Neural cell (in vitro differentiated cells): ENCODE results near the gene HIGD2B. TPM values are rescaled to one million over a fixed set of nuclear protein-coding genes. Genes with fewer than 3 reads are reported as not detected.
A peak's percentile ranks its signal among the peaks of the same experiment; 100 is the strongest.
"Not testable (repeated sequence)": the region's sequence is repeated elsewhere in the genome, so short reads cannot be mapped to it uniquely, and the experiment has no call there.

Experiments used
- H2AFZ ChIP-seq: fragments of 200-600, 300-800 bp; sonication (generic), shearing (Covaris generic); 2 replicates; pipeline ENCODE4 v1.6.0; 2014; ENCODE audit warnings: low read depth, mild to moderate bottlenecking, antibody characterized with exemption, low read length, moderate library complexity
- H3F3A ChIP-seq: fragments of 200-600 bp; shearing (Covaris generic); 2 replicates; pipeline ENCODE4 v1.6.1; 2016; ENCODE audit warnings: mild to moderate bottlenecking, moderate library complexity, mixed read lengths, antibody characterized with exemption, low read length; ENCODE audit not compliant: insufficient read depth, poor library complexity, severe bottlenecking
- H3K27ac ChIP-seq: fragments of 200-600, 300-800 bp; sonication (generic), shearing (Covaris generic); 2 replicates; pipeline ENCODE4 v1.5.1; 2014; ENCODE audit warnings: mild to moderate bottlenecking, low read length, moderate library complexity
- H3K27me3 ChIP-seq: fragments of 300-800, 200-600 bp; sonication (generic), shearing (Covaris generic); 2 replicates; pipeline ENCODE4 v1.6.0; 2014; ENCODE audit warnings: mild to moderate bottlenecking, low read depth, low read length, moderate library complexity; ENCODE audit not compliant: insufficient read depth
- H3K36me3 ChIP-seq: fragments of 300-800, 200-600 bp; sonication (generic), shearing (Covaris generic); 2 replicates; pipeline ENCODE4 v1.5.1; 2014; ENCODE audit warnings: mild to moderate bottlenecking, antibody characterized with exemption, low read length, moderate library complexity; ENCODE audit not compliant: insufficient read depth
- H3K4me2 ChIP-seq: fragments of 300-800, 200-600 bp; sonication (generic), shearing (Covaris generic); 2 replicates; pipeline ENCODE4 v1.6.0; 2014; ENCODE audit warnings: mild to moderate bottlenecking, low read length
- H3K4me3 ChIP-seq: fragments of 300-800, 200-600 bp; sonication (generic), shearing (Covaris generic); 2 replicates; pipeline ENCODE4 v1.5.1; 2014; ENCODE audit warnings: mild to moderate bottlenecking, low read length, moderate library complexity
- H3K79me2 ChIP-seq: fragments of 200-600 bp; shearing (Covaris generic); replicated peaks from 2 replicates; pipeline ENCODE4 v1.6.0; 2014; ENCODE audit warnings: mild to moderate bottlenecking, low read length, moderate library complexity; ENCODE audit not compliant: insufficient read depth
- H3K9ac ChIP-seq: fragments of 300-800, 200-600 bp; sonication (generic), shearing (Covaris generic); 2 replicates; pipeline ENCODE4 v1.6.1; 2016; ENCODE audit warnings: mild to moderate bottlenecking, low read length, mixed read lengths
- H3K9me2 ChIP-seq: fragments of 200-600 bp; shearing (Covaris generic); 2 replicates; pipeline ENCODE4 v1.6.1; 2016; ENCODE audit warnings: mild to moderate bottlenecking, low read length, mixed read lengths; ENCODE audit not compliant: insufficient read depth
- H3K9me3 ChIP-seq: fragments of 200-600, 300-800 bp; sonication (generic), shearing (Covaris generic); 2 replicates; pipeline ENCODE4 v1.6.1; 2016; ENCODE audit warnings: mild to moderate bottlenecking, mixed run types, low read length, moderate library complexity, mixed read lengths
- H4K20me1 ChIP-seq: fragments of 200-600 bp; shearing (Covaris generic); 2 replicates; pipeline ENCODE4 v1.6.1; 2016; ENCODE audit warnings: mild to moderate bottlenecking, mixed run types; ENCODE audit not compliant: insufficient read depth
- CTCF ChIP-seq: fragments of 450-650 bp; IDR thresholded peaks from 2 replicates; pipeline ENCODE4 v1.5.1; 2014; ENCODE audit warnings: antibody characterized with exemption, mild to moderate bottlenecking, moderate library complexity; ENCODE audit not compliant: poor library complexity, severe bottlenecking
- polyA plus RNA-seq: library from polyadenylated mRNA; depleted of rRNA; stranded (reverse); fragments of >200 nt; gene quantifications from 2 replicates; pipeline ENCODE4 v1.2.3, GENCODE V29; 2014

Gene HIGD2B
- polyA plus RNA-seq, 1 donor from 2014 or later: not detected

DNA sequence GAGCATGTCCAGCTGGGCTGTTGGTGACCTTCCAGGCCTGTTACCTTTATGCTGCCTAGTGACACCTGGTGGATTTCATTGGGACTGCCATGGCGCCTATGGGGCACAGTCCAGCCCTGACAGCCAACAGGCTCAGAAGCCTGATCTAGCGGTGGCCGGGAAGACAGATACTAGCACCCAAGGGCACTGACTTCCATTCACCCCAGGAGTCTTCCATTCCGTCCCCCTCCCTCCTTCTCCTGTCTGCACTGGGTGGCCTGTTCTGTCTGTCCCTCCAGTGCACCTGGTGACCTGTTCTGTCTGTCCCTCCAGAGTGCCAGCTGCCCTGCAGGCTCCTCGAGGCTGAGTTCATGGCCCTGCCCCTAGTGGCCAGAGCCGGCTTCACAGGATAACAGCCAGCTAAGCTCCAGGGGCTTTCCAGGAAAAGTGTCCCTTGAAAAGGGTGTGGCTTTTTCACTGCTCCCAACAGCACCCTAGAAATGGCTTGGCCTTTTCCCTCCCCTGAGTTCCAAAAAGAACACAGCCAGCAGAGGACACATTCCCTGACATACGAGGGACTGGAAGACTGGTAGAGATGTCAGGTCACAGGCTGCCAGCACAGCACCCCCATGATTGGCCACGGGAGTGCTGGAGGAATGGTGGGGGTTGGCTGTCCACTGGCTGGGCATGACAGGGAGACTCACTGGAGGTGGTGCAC, 15.2 kb downstream of the HIGD2B start:
- not testable (repeated sequence) for H3K79me2 ChIP-seq, H3K36me3 ChIP-seq, H3K9me2 ChIP-seq, H3K9me3 ChIP-seq, H3K4me2 ChIP-seq, H2AFZ ChIP-seq, H3K27me3 ChIP-seq, H4K20me1 ChIP-seq, H3K9ac ChIP-seq, H3K27ac ChIP-seq, H3K4me3 ChIP-seq, H3F3A ChIP-seq
- peak; percentile 68 for TF ChIP-seq CTCF

- not testable (repeated sequence) for H3K9ac ChIP-seq, H3K4me2 ChIP-seq, H3K27me3 ChIP-seq, H3K79me2 ChIP-seq, H3F3A ChIP-seq, H3K9me3 ChIP-seq, H2AFZ ChIP-seq, H4K20me1 ChIP-seq, H3K27ac ChIP-seq, H3K9me2 ChIP-seq, H3K36me3 ChIP-seq, H3K4me3 ChIP-seq
These were observed 16.2 kb downstream of the HIGD2B start for GRCh38 chr15:72669803-72670202.

DNA sequence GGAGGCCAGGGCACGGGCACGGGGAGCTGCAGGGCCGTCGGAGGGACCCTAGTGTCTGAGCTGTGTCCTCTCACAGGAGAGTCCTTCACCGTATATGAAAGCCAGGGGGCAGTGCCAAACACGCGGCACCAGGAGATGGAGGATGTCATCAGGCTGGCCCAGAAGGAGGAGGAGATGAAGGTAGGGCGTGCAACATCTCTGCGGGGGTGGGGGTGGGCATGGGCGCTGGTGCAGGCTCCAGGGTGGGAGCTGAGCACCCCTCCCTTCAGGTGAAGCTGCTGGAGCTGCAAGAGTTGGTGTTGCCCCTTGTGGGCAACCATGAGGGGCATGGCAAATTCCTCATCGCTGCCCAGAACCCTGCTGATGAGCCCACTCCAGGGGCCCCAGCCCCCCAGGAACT, 20.3 kb downstream of the HIGD2B start:
- H3K36me3 ChIP-seq, H3K4me3 ChIP-seq, H3K27ac ChIP-seq, H3F3A ChIP-seq, H3K27me3 ChIP-seq, H3K9me3 ChIP-seq, H2AFZ ChIP-seq, H4K20me1 ChIP-seq, H3K79me2 ChIP-seq, H3K9ac ChIP-seq, H3K4me2 ChIP-seq, H3K9me2 ChIP-seq: not testable (repeated sequence)

DNA sequence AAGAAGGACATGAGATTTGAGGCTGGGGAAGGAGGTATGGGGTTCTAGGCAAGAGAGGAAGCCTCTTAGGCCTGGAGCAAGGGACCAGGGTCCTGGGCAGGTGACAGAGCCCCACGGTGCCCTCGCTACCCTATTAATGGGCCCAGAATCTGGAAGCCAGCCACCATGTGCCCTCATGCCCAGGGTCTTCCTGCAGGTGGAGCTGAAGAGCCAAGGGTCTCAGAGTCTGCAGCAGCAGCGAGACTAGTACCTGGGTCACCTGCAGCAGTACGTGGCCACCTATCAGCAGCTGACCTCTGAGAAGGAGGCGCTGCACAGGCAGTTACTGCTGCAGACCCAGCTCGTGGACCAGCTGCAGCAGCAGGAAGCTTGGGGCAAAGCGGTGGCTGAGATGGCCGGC, 22.1 kb downstream of the HIGD2B start:
- H4K20me1 ChIP-seq: not testable (repeated sequence)

GRCh38 chr15:72661081-72661480, 24.9 kb downstream of the HIGD2B start:
- H3K9me2 ChIP-seq, H3K27me3 ChIP-seq, H4K20me1 ChIP-seq, H3K4me2 ChIP-seq, H3K9me3 ChIP-seq, H3K27ac ChIP-seq, H3K36me3 ChIP-seq, H2AFZ ChIP-seq, H3K79me2 ChIP-seq, H3F3A ChIP-seq, H3K4me3 ChIP-seq, H3K9ac ChIP-seq: not testable (repeated sequence)

More for the DNA sequence above, 22.1 kb downstream of the HIGD2B start:
- H2AFZ ChIP-seq, H3K4me3 ChIP-seq, H3F3A ChIP-seq, H3K4me2 ChIP-seq, H3K27ac ChIP-seq, H3K36me3 ChIP-seq, H3K79me2 ChIP-seq, H3K9ac ChIP-seq, H3K9me2 ChIP-seq, H3K9me3 ChIP-seq, H3K27me3 ChIP-seq: not testable (repeated sequence)

- not testable (repeated sequence) for H3K9me3 ChIP-seq, H3K9ac ChIP-seq, H3K4me3 ChIP-seq, H3K27ac ChIP-seq, H3K27me3 ChIP-seq, H3K9me2 ChIP-seq, H4K20me1 ChIP-seq, H2AFZ ChIP-seq, H3K4me2 ChIP-seq, H3K79me2 ChIP-seq, H3K36me3 ChIP-seq, H3F3A ChIP-seq
These were observed 30.0 kb downstream of the HIGD2B start for GRCh38 chr15:72656014-72656413.

DNA sequence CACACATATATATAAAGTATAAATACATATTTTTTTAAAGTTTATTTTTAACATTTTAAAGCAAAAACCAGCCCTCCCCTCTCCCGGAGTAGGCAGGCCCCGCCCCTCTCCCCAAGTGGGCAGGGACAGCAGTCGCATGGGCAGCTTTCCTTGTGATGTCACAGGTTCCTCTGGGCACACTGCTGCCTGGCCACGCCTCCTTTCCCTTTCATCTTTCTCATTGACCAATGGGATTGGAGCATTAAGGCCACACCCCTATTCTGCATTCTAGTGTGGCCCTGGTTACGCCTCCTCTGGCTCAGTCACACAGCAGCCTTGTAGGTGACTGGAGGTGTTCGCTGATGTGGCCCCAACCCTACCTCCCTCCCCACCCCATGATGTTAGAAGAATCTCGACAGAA, 31.6 kb downstream of the HIGD2B start, which contains the start of gene GOLGA6B:
TSS of gene GOLGA6B (plus strand) at position 301 of the 400 bp plus-strand sequence. CDS start at position 342, 41 bp downstream.
- not testable (repeated sequence) for H3K27me3 ChIP-seq, H3K9me2 ChIP-seq, H3K9ac ChIP-seq, H3K9me3 ChIP-seq, H3K79me2 ChIP-seq, H3K4me3 ChIP-seq, H4K20me1 ChIP-seq, H3K36me3 ChIP-seq, H3F3A ChIP-seq, H3K4me2 ChIP-seq, H2AFZ ChIP-seq, H3K27ac ChIP-seq
